DMS79 treated with DMSO at 0.1 percent for 48 hours (cell line): Measurements from ENCODE around the gene ROR2.
"Not testable (repeated sequence)": the region's sequence is repeated elsewhere in the genome, so short reads cannot be mapped to it uniquely, and the experiment has no call there.

Experiments
- DNase-seq: peaks from one replicate; lab custom pipeline; 2025; lab: John Stamatoyannopoulos, UW

Gene ROR2

DNA sequence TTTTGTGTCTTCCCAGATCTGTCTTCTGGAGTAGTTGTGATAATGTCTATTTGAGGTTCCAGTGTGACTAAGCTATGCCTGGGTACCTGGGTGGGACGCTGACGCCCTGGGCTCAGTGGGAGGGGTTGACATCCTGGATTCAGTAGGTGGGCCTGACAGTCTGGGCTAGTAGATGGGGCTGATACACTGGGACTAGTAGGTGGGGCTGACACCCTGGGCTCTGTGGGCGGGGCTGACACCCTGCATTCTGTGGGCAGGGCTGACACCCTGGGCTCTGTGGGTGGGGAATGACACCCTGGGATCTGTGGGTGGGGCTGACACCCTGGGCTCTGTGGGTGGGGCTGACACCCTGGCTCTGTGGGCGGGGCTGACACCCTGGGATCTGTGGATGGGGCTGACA, 153.5 kb downstream of the ROR2 start:
- not testable (repeated sequence) for DNase-seq

DNA sequence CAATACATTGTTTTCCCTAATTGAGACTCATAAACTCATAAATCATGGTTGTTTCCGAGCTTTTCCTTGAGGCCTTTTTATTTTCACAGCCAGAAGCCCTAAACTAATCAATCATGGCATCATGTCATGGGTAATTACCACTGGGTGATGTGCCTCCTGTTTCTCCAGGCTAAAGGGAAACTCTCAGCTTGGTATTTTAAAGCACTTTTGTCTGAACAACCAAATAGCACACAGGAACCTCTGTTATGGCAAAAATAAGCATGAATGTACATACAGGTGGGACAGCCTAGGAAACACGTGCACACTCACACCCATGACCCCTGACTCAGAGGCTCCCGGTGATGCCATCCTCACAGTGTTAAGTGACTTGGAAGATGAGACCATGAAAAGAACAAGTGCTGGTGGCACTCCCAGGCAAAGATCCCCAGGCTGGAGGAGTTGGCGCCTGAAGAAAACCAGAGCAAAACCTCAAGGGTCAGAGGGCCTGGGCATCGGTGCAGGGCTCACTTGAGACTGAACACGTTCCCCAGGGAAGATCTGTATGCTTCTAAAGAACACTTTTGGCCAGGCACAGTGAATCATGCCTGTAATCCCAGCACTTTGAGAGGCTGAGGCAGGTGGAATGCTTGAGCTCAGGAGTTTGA, 154.3 kb downstream of the ROR2 start:
- DNase-seq = peak; percentile 7

GRCh38 chr9:91793371-91793770, 156.7 kb downstream of the ROR2 start:
- not testable (repeated sequence) for DNase-seq

GRCh38 chr9:91790917-91791316, 159.1 kb downstream of the ROR2 start:
- DNase-seq = no peak

- DNase-seq = no peak
Observed at GRCh38 chr9:91789941-91790340, 160.1 kb downstream of the ROR2 start.

- no peak for DNase-seq
Observed at GRCh38 chr9:91787931-91788330, 162.1 kb downstream of the ROR2 start.

DNA sequence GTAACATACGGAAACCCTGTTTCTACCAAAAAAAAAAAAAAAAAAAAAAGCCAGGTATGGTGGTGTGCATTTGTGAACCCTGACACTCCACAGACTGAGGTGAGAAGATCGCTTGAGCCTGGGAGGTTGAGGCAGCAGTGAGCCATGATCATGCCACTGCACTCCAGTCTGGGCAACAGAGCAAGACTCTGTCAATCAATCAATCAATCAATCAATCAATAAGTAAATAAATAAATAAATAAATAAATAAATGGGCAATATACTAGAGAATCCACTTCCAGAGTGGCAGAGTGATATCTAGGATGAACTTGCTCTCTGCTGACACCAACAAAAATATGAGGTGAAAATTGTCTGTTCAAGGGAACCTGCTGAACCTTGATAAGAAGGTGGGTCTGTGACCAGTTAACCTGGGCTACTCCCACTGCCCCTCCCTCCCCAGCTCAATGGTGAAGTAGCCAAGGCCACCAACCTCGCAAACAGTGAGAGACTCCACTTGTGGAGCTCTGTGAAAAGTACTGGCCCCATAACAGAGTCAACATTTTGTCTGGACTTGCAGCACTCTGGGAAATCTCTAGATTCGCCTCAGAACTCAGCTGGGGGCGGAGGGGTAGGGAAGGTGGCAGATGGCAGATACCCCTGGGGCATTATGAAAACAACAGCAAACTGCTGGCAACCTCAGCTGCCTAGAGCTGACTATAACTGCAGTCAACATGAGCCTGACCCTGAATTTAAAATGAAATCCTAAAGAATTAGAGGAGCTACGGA, 163.7 kb downstream of the ROR2 start:
- no peak for DNase-seq

GRCh38 chr9:91785447-91785842, 164.6 kb downstream of the ROR2 start:
- no peak for DNase-seq

GRCh38 chr9:91784673-91785446, 165.2 kb downstream of the ROR2 start:
- no peak for DNase-seq

- DNase-seq = no peak
Observed at GRCh38 chr9:91783876-91784672, 166.0 kb downstream of the ROR2 start.

GRCh38 chr9:91783411-91783810, 166.6 kb downstream of the ROR2 start:
- DNase-seq = no peak

DNA sequence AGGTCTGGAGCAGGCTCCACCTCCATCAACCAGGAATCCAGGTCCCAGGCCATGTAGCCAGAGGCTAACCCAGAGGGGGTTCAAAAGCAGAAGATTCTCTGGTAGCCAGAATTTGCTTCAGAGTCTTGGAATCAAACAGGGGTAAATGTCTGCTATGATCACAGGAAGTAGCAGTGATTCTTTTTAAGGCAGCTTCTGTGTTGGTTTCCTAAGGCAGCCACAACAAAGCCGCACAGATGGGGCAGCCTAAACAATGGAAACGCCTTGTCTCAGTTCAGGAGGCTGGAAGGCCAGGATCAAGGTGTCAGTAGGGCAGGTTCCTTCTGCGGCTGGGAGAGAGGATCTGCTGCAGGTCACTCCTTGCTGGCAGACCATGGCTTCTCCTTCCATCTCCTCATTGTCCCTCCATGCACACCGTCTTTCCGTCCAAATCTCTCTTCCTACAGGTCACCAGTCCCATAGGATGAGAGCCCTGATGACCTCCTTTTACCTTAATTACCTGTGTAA, 167.3 kb downstream of the ROR2 start:
- no peak for DNase-seq

- no peak for DNase-seq
Observed at GRCh38 chr9:91781906-91782305, 168.1 kb downstream of the ROR2 start.

GRCh38 chr9:91781116-91781515, 168.9 kb downstream of the ROR2 start:
- no peak for DNase-seq

- no peak for DNase-seq
Observed at GRCh38 chr9:91778031-91778430, 172.0 kb downstream of the ROR2 start.

DNA sequence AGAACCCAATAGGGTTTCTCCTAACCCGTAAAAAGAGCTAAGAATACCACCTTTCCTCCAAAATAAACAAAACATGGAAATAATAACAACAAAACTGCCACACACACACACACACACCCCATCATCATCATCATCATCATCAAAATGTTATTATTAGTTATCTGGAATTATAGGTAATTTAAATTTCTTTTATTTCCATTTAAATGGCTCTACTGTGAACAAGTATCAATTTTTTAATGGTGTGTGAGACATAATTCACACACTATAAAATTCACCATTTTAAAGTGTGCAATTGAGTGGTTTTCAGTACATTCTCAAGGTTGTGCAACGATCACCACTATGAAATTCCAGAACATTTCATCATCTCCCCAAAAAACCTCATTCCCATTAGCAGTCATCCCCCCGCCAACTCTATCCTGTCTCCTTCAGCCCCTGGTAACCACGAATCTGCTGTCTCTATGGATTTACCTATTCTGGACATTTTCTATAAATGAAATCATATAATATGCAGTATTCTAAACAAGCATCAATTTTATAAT, 172.7 kb downstream of the ROR2 start:
- no peak for DNase-seq

GRCh38 chr9:91776409-91777291, 173.4 kb downstream of the ROR2 start:
- DNase-seq = no peak

DNA sequence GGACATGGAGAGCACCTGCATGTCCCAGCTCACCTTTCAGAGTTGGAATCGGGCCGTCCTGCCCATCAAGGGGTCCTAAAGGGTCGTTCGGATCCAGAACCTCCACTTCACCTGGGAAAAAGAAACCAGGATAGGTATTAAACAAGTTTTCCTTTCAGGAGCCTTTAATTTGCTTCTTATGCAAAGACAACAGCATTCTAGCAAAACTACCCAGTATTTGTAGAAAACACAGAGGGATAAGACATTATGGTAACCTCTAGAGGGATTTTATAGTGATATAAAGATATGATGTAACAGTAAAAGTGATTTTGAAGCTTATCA, 174.4 kb downstream of the ROR2 start:
- DNase-seq = no peak

DNA sequence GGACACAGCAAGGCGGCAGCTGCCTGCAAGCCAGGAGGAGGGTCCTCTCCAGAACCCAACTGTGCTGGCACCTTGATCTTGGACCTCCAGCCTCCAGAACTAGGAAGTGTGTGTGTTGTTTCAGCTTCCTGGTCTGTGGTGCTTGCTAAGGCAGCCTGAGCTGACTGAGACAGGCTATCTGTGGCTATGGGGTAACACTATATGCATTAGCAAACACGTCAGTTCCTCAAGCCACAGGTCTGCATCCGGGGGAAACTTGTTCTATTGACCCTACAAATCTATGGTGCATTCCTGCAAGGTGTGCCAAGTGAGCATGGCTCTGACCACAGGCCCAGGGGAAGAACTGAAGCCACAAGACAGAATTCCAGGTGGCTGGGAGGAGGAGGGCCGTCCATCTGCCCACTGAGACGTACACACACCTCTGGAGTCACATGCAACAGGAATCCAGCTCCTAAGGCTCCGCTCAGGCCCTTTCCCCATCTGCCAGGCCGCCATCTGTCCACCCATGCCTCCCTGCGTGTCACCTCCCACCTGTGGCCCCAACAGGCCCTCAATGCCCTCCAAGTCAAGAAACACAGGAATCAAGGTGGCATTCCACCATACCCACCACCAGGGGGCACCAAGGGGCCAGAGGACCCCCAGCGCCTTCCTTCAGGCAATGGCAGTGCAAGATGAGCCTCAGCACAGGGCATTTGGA, 174.9 kb downstream of the ROR2 start:
- DNase-seq = peak; percentile 9

GRCh38 chr9:91773156-91773555, 176.9 kb downstream of the ROR2 start:
- DNase-seq = no peak
